Measurements from ENCODE around the gene PARD3B. TPM values are rescaled to one million over a fixed set of nuclear protein-coding genes. Genes with fewer than 3 reads are reported as not detected.

PARD3B gene
- total and polyA plus RNA-seq, 10 of the 15 experiments (the other 5 are each of a cell fraction or from before 2014, with no cell fraction given) = 0.01 to 0.54 (median 0.07) TPM; not detected in 7

GRCh38 chr2:205629091-205629776 is 1084.0 kb downstream of the PARD3B start (continued):
- TF ChIP-seq CUX1 (IDR thresholded peaks at IDR 0.05; ENCODE audit: insufficient replicate concordance, low read depth, low read length) = no peak
- TF ChIP-seq SMAD5 (IDR thresholded peaks at IDR 0.05; ENCODE audit: low read depth) = no peak
- TF ChIP-seq TCF7 (IDR thresholded peaks at IDR 0.05; ENCODE audit: borderline replicate concordance) = no peak
- TF ChIP-seq FOS (IDR thresholded peaks at IDR 0.05; ENCODE audit: borderline replicate concordance, extremely low read depth, insufficient read length) = no peak
- no peak for TF ChIP-seq DPF2 (IDR thresholded peaks at IDR 0.05)
- TF ChIP-seq HSF1 (IDR thresholded peaks at IDR 0.05; ENCODE audit: low read depth, low read length) = no peak
- no peak for TF ChIP-seq ZSCAN29 (IDR thresholded peaks at IDR 0.05)
- TF ChIP-seq PAX8 (IDR thresholded peaks at IDR 0.05) = no peak
- no peak for TF ChIP-seq RAD51 (IDR thresholded peaks at IDR 0.05)
- TF ChIP-seq BRCA1 (IDR thresholded peaks at IDR 0.05; ENCODE audit: low read depth, low read length) = no peak
- no peak for TF ChIP-seq MTA3 (IDR thresholded peaks at IDR 0.05; ENCODE audit: borderline replicate concordance, low read length)
- no peak for TF ChIP-seq JUND (IDR thresholded peaks at IDR 0.05; ENCODE audit: low read depth, low read length)
